ENCODE results near the gene DACT2.

Gene DACT2

DNA sequence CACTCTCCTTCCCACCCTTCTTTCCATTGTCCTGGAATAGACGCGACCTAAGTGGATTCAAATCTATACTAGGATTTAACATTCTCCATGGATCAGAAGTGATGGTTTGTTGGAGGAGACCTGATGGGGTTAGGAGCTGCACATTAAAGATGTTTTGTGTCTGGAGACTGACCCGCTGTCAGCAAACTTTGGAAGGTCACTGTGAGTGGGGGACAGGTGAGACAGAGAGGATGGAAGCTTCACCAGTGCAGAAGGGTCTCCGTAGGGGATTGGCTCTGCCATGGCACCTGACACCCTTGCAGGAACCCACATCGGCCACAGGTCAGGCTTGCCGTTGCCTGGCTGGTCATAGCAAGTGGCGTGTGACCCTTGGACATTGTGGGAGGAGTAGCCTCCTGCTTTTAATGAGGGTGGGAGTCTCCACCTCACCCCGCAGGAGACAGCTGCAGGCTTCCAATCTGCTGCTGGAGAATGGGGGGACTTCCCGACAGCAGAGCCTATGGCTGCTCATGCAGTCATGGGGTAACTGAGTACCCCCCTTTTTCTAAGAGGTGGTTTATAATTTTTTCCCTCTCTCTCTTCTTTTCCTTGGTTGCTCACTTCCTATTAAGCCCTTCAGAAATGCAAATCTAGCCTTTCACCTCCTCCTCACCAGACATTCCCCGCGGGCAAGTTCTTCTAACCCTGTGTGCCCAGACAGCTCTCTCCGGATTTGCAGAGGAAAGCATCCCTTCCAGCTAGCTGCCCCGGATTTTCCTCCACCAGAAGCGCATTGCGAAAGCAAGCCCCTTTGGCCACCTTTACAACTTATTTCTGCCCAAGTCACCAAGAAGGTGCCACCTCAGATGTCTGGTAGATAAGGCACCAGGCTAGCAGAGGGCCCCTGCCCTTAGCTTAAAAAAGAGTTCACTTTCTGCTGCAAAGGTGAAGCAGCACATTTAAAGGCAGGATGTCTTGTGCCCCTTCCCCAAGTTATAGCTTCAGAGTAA is 53.5 kb downstream of the DACT2 start:
- no peak for DNase-seq (ENCODE audit: low read depth in 1 of 2, low spot score in 1 of 2)

DNA sequence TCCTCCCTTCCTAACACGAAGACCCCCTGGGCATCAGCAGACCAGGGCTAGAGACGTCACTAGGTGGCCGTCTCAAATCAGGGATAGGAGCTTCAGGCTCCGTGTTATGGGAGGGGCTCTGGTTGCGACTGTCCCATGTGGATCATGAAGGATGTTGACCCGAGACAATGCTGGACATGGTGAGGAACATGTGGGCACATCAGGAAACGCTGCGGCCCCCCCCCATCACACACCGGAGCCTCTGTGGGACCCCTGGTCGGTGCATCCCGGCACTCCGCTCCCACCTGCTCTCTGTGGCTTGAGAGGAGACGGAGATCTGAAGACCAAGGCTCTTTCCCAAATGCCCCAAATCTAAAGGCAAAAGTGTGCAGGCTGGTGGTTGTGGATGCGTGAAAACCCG is 54.2 kb downstream of the DACT2 start:
- DNase-seq (ENCODE audit: low read depth in 1 of 2, low spot score in 1 of 2), result no peak

DNA sequence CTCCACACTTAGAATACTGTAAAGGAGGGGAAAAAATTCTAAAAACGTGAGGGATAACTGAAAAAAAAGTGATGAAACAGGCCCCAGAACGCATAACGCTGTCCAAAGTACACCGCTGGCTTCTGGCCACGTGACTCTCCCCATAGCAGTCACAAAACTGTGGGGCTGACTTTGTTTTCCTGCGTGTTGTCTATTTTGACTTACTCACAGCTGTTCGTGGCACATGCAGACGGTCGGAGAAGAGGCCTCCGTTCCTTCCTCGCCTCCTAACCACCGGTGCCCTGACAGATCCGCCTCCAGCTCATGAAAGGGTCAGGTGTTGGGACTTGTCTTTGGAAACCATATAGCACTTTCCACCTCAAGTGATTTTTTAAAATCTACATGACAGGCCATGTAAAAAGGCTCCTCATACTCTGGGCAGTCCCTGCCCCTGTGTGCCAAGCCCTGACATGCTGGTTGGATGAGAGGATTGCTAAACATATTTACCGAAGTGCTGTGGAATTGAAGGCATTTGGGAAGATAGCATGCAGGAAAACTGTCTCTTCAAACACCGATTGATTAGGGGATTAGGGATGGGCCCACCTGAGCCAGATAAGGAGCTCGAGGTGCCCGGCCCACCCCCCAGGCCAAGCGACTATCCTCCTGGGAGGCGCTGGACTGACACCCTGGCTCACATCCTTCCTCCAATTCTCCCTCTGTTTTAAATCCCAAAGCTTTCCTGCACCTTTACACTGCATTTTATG is 54.8 kb downstream of the DACT2 start:
- no peak for DNase-seq (ENCODE audit: low read depth in 1 of 2, low spot score in 1 of 2)

DNA sequence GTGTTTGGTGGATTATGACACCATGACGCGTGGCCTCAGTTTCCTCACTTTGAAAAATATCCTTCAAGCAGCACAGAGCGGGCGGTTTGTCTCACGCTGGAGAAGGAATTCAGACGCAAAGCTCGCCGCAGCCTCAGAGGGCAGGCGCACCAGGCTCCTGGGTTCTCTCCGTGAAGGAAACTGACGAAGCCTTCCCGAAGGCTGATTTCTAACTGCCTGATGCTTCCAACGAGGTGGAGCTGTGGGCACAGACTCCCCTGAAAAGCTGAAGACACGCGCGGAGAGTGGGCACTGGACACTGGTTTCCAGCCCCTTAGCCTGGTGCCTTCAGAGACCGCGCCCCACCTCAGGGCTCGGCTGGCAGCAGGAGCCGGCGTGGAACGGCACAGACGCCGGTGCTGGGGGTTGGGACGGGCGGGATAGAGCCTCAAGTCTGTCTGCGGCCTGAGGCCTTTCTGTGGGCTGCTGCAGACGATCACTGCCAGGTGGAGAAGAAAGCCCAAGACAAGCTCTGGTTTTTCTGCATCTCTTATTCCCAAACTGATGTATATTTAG is 56.1 kb downstream of the DACT2 start:
- DNase-seq (ENCODE audit: low read depth in 1 of 2, low spot score in 1 of 2), result no peak

DNA sequence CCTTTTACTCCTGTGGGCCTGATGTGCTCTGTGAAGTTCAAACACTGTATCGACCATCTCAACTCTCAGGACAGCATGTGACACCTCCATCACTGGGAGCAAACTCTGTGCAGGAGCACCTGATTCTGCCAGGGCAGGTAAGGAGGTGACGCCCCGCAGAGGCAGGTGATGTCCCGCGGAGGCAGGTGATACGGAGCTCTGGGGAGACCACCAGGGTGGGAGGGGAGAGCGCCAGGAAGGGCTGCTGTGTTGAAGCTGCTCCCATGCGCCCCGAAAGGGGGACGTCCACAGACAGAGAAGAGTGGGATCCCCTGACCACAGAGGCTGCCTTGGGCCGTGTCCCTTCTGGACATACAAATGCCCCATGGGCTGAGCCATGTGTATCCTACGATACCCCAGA is 58.3 kb downstream of the DACT2 start:
- no peak for DNase-seq (ENCODE audit: low read depth in 1 of 2, low spot score in 1 of 2)

DNA sequence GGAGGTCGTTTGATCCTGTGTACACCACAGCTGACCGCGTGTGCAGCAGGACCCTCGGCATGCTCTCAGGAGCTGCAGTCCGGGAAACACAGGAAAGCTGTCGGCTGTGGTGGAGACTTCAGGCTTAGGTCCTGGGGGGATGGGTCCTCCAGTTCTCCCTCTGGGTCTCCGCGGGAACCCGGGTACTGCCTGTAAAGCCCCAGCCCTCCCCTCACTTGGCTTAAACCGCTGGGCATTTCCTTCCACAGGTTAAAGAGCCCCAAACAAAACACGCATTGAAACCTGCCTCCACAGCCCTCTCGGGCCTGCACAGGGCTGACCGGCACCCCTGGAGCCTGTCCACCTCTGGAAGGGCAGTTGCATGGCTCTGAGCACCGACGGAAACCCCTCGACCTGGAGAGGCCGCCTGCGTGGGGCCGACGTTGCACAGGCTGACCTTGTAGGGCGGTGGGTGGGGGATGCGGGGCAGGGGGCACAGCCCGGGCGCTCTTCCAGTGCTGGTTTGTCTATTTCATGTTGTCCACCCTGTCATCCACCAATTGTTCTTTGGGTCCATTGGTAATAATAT is 59.1 kb downstream of the DACT2 start:
- no peak for DNase-seq (ENCODE audit: low read depth in 1 of 2, low spot score in 1 of 2)

DNA sequence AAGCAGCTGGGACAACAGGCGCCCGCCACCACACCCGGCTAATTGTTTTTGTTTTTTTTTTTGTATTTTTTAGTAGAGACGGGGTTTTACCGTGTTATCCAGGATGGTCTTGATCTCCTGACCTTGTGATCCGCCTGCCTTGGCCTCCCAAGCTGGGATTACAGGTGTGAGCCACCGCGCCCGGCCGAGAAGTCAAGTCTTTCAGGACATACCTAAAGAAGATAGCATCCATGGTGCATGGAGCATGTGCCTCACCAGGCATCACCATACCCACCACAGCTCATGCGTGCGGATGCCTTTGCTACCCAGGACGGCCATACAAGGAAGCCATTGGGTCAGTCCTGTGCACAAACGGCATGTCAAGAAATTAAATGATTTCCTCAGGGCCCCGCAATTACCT is 60.8 kb downstream of the DACT2 start:
- DNase-seq (ENCODE audit: low read depth in 1 of 2, low spot score in 1 of 2), result no peak

DNA sequence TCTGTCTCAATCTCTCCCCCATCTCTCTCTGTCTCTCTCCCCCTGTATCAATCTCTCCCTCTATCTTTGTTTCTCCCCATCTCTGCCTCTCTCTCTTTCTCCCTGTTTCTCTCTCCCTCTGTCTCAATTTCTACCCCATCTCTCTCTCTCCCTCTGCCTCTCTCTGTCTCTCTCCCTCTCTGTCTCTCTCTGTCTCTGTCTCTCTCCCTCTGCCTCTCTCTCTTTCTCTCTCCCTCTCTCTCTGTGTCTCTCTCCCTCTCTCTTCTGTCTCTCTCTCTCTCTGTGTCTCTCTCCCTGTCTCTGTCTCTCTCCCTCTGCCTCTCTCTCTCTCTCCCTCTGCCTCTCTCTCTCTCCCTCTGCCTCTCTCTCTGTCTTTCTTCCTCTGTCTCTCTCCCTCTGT is 62.6 kb downstream of the DACT2 start:
- no peak for DNase-seq (ENCODE audit: low read depth in 1 of 2, low spot score in 1 of 2)

Data from activated T-helper 1 cell treated with anti-CD3 and anti-CD28 coated beads, Interleukin-2, amount 50 U/mL, for 16 hours (primary cell).